GM18870 (cell line): ENCODE data around the gene LAMB3.
A peak's percentile ranks its signal among the peaks of the same experiment; 100 is the strongest.

Source experiments
- ATAC-seq: cut with Tn5 transposase; IDR thresholded peaks from one replicate; pipeline ENCODE4 v1.9.1; 2021; ENCODE audit warnings: moderate library complexity; ENCODE audit not compliant: unreplicated experiment

Gene LAMB3

GRCh38 chr1:209600541-209600940 lies 51.7 kb downstream of the LAMB3 start:
- ATAC-seq, result no peak

GRCh38 chr1:209598227-209598626 lies 54.0 kb downstream of the LAMB3 start:
- ATAC-seq, result no peak

GRCh38 chr1:209597499-209597898 lies 54.7 kb downstream of the LAMB3 start:
- no peak for ATAC-seq

- ATAC-seq, result no peak
Observed at GRCh38 chr1:209595599-209596285, 56.5 kb downstream of the LAMB3 start.

- no peak for ATAC-seq
Observed at GRCh38 chr1:209595028-209595427, 57.2 kb downstream of the LAMB3 start.

- ATAC-seq, result no peak
Observed at GRCh38 chr1:209594440-209594839, 57.8 kb downstream of the LAMB3 start.

- no peak for ATAC-seq
Observed at GRCh38 chr1:209593747-209594146, 58.5 kb downstream of the LAMB3 start.

GRCh38 chr1:209590405-209590804 lies 61.8 kb downstream of the LAMB3 start:
- no peak for ATAC-seq

GRCh38 chr1:209589863-209590262 lies 62.4 kb downstream of the LAMB3 start:
- no peak for ATAC-seq

GRCh38 chr1:209589440-209589839 lies 62.8 kb downstream of the LAMB3 start:
- ATAC-seq, result no peak

- ATAC-seq, result no peak
Observed at GRCh38 chr1:209587789-209588188, 64.4 kb downstream of the LAMB3 start.

- ATAC-seq, result no peak
Observed at GRCh38 chr1:209586221-209586740, 65.9 kb downstream of the LAMB3 start.

GRCh38 chr1:209585672-209586071 lies 66.6 kb downstream of the LAMB3 start:
- ATAC-seq, result no peak

GRCh38 chr1:209585197-209585596 lies 67.0 kb downstream of the LAMB3 start:
- ATAC-seq, result no peak

GRCh38 chr1:209584231-209584672 lies 68.0 kb downstream of the LAMB3 start:
- no peak for ATAC-seq

- ATAC-seq, result no peak
Observed at GRCh38 chr1:209583408-209583807, 68.8 kb downstream of the LAMB3 start, which contains the start of gene CAMK1G. CAMK1G (plus strand) TSS chr1:209583714; CDS start chr1:209594984, 11,270 bp downstream.

- ATAC-seq, result no peak
Observed at GRCh38 chr1:209580577-209580976, 71.6 kb downstream of the LAMB3 start.

- ATAC-seq, result no peak
Observed at GRCh38 chr1:209577346-209577745, 74.9 kb downstream of the LAMB3 start.

- ATAC-seq, result no peak
Observed at GRCh38 chr1:209576392-209577197, 75.6 kb downstream of the LAMB3 start.

GRCh38 chr1:209570743-209571142 lies 81.5 kb downstream of the LAMB3 start:
- ATAC-seq, result no peak

GRCh38 chr1:209569455-209570207 lies 82.6 kb downstream of the LAMB3 start:
- ATAC-seq, result peak; percentile 51
